Measurements from ENCODE around the gene SLPI. TPM values are rescaled to one million over a fixed set of nuclear protein-coding genes. Genes with fewer than 3 reads are reported as not detected.

Gene SLPI
- total RNA-seq, 1 donor from 2014 or later = not detected

DNA sequence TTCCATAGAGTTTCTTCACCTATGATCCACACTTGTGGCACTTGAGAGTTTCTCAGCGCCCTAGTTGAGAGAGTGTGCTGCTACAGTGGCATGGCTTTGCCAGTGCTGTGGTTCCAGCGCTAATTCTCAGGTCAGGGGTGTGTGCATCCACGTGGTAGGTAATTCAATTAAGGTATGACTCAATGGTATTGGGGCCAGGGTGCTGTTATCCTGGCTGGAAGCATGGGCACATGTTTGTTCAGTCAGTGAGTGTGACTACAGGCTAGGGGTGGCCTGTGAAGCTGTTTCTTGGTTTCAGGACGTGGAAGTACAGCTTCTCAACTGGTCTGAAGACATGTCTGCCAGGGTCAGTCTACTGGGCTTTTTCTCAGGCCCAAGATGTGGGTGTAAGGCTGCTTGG is 36.2 kb downstream of the SLPI start:
- H3K4me1 Mint-ChIP-seq = no peaks in the 10 kb centered on the region
- H3K36me3 ChIP-seq = no peaks in the 10 kb centered on the region
- H3K27me3 Mint-ChIP-seq (ENCODE audit: insufficient read depth, low read depth) = no peaks in the 10 kb centered on the region
- TF ChIP-seq EZH2 (IDR thresholded peaks at IDR 0.05) (no peak), EZH2phosphoT487 (IDR thresholded peaks at IDR 0.05) (no peak)
- TF ChIP-seq, protein P1, sequence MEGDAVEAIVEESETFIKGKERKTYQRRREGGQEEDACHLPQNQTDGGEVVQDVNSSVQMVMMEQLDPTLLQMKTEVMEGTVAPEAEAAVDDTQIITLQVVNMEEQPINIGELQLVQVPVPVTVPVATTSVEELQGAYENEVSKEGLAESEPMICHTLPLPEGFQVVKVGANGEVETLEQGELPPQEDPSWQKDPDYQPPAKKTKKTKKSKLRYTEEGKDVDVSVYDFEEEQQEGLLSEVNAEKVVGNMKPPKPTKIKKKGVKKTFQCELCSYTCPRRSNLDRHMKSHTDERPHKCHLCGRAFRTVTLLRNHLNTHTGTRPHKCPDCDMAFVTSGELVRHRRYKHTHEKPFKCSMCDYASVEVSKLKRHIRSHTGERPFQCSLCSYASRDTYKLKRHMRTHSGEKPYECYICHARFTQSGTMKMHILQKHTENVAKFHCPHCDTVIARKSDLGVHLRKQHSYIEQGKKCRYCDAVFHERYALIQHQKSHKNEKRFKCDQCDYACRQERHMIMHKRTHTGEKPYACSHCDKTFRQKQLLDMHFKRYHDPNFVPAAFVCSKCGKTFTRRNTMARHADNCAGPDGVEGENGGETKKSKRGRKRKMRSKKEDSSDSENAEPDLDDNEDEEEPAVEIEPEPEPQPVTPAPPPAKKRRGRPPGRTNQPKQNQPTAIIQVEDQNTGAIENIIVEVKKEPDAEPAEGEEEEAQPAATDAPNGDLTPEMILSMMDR (IDR thresholded peaks at IDR 0.05) = no peak
- H3K4me3 ChIP-seq = no peak overlapping the region
- no peak for DNase-seq (ENCODE audit: low spot score)
- H3K4me3 Mint-ChIP-seq = no peak overlapping the region
- H3K9me3 ChIP-seq (ENCODE audit: low read depth) = no peaks in the 10 kb centered on the region
- H3K36me3 Mint-ChIP-seq = no peaks in the 10 kb centered on the region
- no peaks in the 10 kb centered on the region for H3F3A ChIP-seq (ENCODE audit: low read depth)
- H3K27me3 ChIP-seq = peaks cover 2% of the 10 kb centered on the region
- H3K27ac ChIP-seq = no peak overlapping the region
- no peak overlapping the region for H2AFZ ChIP-seq (replicated peaks)
- H3K4me1 ChIP-seq = no peaks in the 10 kb centered on the region
- H3K9me3 Mint-ChIP-seq = no peaks in the 10 kb centered on the region
- no peak overlapping the region for H3K27ac Mint-ChIP-seq
- no peaks in the 10 kb centered on the region for H3K79me2 ChIP-seq (ENCODE audit: low read depth)
- H4K20me1 ChIP-seq (ENCODE audit: low read depth) = no peaks in the 10 kb centered on the region
- no peak overlapping the region for H3K4me2 ChIP-seq
- no peak overlapping the region for H3K9ac ChIP-seq

DNA sequence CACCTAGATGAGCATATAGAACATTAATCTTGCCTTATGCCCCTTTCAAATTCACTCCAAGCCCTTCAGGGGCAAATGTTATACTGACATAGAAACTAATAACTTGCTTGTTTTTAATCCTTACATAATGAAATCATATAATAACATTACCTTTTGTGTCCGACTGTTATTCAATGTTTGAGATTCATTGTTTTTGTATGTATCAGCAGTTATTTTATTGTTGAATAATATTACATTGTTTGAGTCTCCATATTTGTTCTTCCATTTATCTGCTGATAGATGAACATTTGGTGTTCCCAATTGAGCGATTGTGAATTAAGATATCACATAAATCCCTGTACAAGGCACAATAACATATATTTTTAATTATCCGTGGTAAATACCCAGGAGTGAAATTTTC is 41.5 kb downstream of the SLPI start:
- no peaks in the 10 kb centered on the region for H4K20me1 ChIP-seq (ENCODE audit: low read depth)
- H3K4me2 ChIP-seq = no peak overlapping the region
- H3K27ac ChIP-seq = no peak overlapping the region
- Mint-ChIP-seq H3K4me3 (no peak overlapping the region), H3K4me1 (no peaks in the 10 kb centered on the region), H3K27me3 (ENCODE audit: insufficient read depth, low read depth) (peaks cover 2% of the 10 kb centered on the region), H3K27ac (no peak overlapping the region), H3K36me3 (no peaks in the 10 kb centered on the region), H3K9me3 (no peaks in the 10 kb centered on the region)
- H3K27me3 ChIP-seq = no peaks in the 10 kb centered on the region
- H3F3A ChIP-seq (ENCODE audit: low read depth) = no peaks in the 10 kb centered on the region
- H3K4me3 ChIP-seq = no peak overlapping the region
- DNase-seq (ENCODE audit: low spot score) = no peak
- no peak overlapping the region for H2AFZ ChIP-seq (replicated peaks)
- no peaks in the 10 kb centered on the region for H3K36me3 ChIP-seq
- H3K79me2 ChIP-seq (ENCODE audit: low read depth) = no peaks in the 10 kb centered on the region
- H3K9me3 ChIP-seq (ENCODE audit: low read depth) = no peaks in the 10 kb centered on the region
- H3K9ac ChIP-seq = no peak overlapping the region
- no peaks in the 10 kb centered on the region for H3K4me1 ChIP-seq
- TF ChIP-seq EZH2 (IDR thresholded peaks at IDR 0.05) (no peak), EZH2phosphoT487 (IDR thresholded peaks at IDR 0.05) (no peak)
- TF ChIP-seq, protein P1 (IDR thresholded peaks at IDR 0.05) = no peak

DNA sequence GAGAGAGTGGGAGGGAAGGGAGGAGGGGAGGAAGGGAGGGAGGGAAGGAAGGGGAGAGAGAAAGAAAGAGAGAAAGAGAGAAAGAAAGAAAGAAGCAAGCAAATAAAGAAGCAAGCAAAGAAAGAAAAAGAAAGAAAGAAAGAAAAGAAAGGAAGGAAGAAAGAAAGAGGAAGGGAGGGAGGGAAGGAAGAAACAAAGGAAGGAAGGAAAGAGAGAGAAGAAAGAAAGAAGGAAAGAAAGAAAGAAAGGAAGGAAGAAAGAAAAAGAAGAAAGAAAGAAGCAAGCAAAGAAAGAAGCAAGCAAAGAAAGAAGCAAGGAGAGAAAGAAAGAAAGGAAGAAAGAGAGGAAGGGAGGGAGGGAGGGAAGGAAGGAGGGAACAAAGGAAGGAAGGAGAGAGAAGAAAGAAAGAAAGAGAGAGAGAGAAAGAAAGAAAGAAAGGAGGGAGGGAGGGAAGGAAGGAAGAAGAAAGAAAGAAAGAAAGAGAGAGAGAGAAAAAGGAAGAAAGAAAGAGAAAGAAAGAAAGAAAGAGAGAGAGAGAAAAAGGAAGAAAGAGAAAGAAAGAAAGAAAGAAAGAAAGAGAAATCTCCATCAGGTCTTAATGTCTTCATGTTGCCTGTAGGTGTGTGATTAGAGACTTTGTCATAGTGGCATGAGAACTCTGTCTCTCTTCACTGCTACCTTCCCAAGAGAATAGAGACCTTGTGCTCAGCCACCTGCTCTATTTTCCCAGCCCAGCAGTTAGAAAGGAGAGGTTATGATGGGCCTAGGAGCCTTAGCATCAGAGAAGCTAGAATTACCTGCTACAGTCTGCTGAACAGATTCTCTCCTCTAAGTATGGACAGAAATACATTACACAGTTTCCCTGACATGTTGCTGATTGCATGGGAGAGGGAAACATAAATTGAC is 42.5 kb downstream of the SLPI start:
- H3K4me3 ChIP-seq = no peak overlapping the region
- no peak for DNase-seq (ENCODE audit: low spot score)
- no peaks in the 10 kb centered on the region for H3K9me3 Mint-ChIP-seq
- no peaks in the 10 kb centered on the region for H3K4me1 ChIP-seq
- no peaks in the 10 kb centered on the region for H3K79me2 ChIP-seq (ENCODE audit: low read depth)
- TF ChIP-seq, protein P1 (IDR thresholded peaks at IDR 0.05) = no peak
- no peaks in the 10 kb centered on the region for H3K36me3 ChIP-seq
- no peaks in the 10 kb centered on the region for H3K27me3 ChIP-seq
- H2AFZ ChIP-seq (replicated peaks) = no peak overlapping the region
- no peak overlapping the region for H3K9ac ChIP-seq
- H4K20me1 ChIP-seq (ENCODE audit: low read depth) = no peaks in the 10 kb centered on the region
- H3K9me3 ChIP-seq (ENCODE audit: low read depth) = no peaks in the 10 kb centered on the region
- H3K4me3 Mint-ChIP-seq = no peak overlapping the region
- no peak overlapping the region for H3K27ac Mint-ChIP-seq
- no peaks in the 10 kb centered on the region for H3F3A ChIP-seq (ENCODE audit: low read depth)
- H3K4me1 Mint-ChIP-seq = peaks cover under 1% of the 10 kb centered on the region
- peaks cover 2% of the 10 kb centered on the region for H3K27me3 Mint-ChIP-seq (ENCODE audit: insufficient read depth, low read depth)
- H3K4me2 ChIP-seq = no peak overlapping the region
- no peaks in the 10 kb centered on the region for H3K36me3 Mint-ChIP-seq
- H3K27ac ChIP-seq = no peak overlapping the region

Data from neural progenitor cell (in vitro differentiated cells).